ENCODE measurements around the gene SMIM36.

Gene SMIM36

DNA sequence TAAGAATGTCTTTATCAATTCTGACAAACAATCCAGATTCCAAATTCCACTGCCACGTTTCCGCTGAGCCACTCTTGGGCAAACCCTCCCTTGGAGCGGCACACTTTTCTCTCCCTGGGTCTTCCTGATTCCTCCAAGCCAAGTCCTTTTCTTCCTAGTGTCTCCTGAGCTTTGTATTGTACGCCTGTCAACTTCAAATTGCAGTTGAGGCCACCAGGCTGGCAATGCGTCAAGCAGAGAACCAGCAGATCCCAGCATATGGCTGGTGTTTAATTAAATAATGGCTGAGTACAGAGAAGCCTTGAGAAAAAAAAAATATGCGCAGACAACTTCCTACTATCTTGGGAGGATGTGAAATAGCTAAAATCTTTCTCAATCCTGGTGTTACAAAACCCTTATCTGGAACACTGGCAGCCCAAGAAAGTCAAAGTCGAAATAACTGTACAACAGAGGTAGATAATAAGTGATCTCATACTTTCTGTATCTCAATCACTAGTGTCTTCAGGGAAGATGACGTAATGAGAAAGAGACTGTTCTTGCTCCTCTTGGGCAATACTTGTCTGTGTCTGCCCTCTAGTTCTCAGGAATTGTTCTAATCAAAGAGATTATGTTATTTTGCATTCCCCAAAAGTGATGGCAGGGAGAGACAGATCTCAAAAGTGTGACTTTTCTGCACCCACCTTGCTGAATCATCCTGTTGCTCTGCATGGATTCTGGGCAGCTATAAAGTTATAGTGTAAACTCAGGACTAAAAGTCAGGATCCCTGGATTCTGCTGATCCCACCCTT lies 15.0 kb downstream of the SMIM36 start:
- H4K20me1 ChIP-seq (ENCODE audit: insufficient read depth, low read length, poor library complexity, severe bottlenecking) = no peaks in the 10 kb centered on the region
- no peaks in the 10 kb centered on the region for H3F3A ChIP-seq (ENCODE audit: low read depth)
- no peak overlapping the region for H3K9ac ChIP-seq (ENCODE audit: low read depth, low read length, poor library complexity, severe bottlenecking)
- no peaks in the 10 kb centered on the region for H3K9me2 ChIP-seq (replicated peaks; ENCODE audit: low read depth, low read length)
- H3K79me2 ChIP-seq (ENCODE audit: insufficient read depth, low read length) = no peaks in the 10 kb centered on the region
- H3K4me2 ChIP-seq (ENCODE audit: low read depth, low read length, poor library complexity, severe bottlenecking) = no peak overlapping the region
- TF ChIP-seq, protein P1, sequence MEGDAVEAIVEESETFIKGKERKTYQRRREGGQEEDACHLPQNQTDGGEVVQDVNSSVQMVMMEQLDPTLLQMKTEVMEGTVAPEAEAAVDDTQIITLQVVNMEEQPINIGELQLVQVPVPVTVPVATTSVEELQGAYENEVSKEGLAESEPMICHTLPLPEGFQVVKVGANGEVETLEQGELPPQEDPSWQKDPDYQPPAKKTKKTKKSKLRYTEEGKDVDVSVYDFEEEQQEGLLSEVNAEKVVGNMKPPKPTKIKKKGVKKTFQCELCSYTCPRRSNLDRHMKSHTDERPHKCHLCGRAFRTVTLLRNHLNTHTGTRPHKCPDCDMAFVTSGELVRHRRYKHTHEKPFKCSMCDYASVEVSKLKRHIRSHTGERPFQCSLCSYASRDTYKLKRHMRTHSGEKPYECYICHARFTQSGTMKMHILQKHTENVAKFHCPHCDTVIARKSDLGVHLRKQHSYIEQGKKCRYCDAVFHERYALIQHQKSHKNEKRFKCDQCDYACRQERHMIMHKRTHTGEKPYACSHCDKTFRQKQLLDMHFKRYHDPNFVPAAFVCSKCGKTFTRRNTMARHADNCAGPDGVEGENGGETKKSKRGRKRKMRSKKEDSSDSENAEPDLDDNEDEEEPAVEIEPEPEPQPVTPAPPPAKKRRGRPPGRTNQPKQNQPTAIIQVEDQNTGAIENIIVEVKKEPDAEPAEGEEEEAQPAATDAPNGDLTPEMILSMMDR (conservative IDR thresholded peaks at IDR 0.05; ENCODE audit: low read length) = no peak
- no peak for TF ChIP-seq EZH2phosphoT487 (IDR thresholded peaks at IDR 0.05; ENCODE audit: borderline replicate concordance)
- H3K9me3 ChIP-seq (ENCODE audit: insufficient read depth, low read depth, low read length) = no peaks in the 10 kb centered on the region
- no peak overlapping the region for H2AFZ ChIP-seq (ENCODE audit: low read length)
- H3K4me3 ChIP-seq (ENCODE audit: low read length, poor library complexity, severe bottlenecking) = no peak overlapping the region
- H3K36me3 ChIP-seq (ENCODE audit: insufficient read depth, low read length) = no peaks in the 10 kb centered on the region
- no peaks in the 10 kb centered on the region for H3K4me1 ChIP-seq (ENCODE audit: insufficient read depth, low read length, poor library complexity, severe bottlenecking)
- no peaks in the 10 kb centered on the region for H3K27me3 ChIP-seq (ENCODE audit: insufficient read depth, low read length, poor library complexity, severe bottlenecking)

DNA sequence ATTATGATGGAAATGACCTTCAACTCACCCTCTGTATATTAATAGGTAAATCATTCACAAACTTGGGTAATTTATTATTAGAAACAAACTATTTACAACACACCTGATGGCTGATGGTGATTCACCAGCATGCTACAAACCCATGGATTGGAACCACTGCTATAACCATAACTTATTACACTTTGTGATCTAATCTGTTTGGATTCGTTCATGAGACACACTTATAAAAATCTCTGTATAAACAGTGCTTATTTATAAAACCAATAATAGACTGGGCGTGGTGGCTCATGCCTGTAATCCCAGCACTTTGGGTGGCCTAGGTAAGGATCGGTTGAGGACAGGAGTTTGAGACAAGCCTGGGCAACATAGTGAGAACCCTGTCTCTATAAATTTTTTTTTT lies 16.0 kb downstream of the SMIM36 start:
- H3K4me2 ChIP-seq (ENCODE audit: low read depth, low read length, poor library complexity, severe bottlenecking) = no peak overlapping the region
- no peaks in the 10 kb centered on the region for H4K20me1 ChIP-seq (ENCODE audit: insufficient read depth, low read length, poor library complexity, severe bottlenecking)
- TF ChIP-seq, protein P1 (conservative IDR thresholded peaks at IDR 0.05; ENCODE audit: low read length) = no peak
- TF ChIP-seq EZH2phosphoT487 (IDR thresholded peaks at IDR 0.05; ENCODE audit: borderline replicate concordance) = no peak
- H2AFZ ChIP-seq (ENCODE audit: low read length) = no peak overlapping the region
- no peaks in the 10 kb centered on the region for H3K9me3 ChIP-seq (ENCODE audit: insufficient read depth, low read depth, low read length)
- no peak overlapping the region for H3K4me3 ChIP-seq (ENCODE audit: low read length, poor library complexity, severe bottlenecking)
- no peaks in the 10 kb centered on the region for H3K27me3 ChIP-seq (ENCODE audit: insufficient read depth, low read length, poor library complexity, severe bottlenecking)
- H3K4me1 ChIP-seq (ENCODE audit: insufficient read depth, low read length, poor library complexity, severe bottlenecking) = no peaks in the 10 kb centered on the region
- no peaks in the 10 kb centered on the region for H3F3A ChIP-seq (ENCODE audit: low read depth)
- H3K79me2 ChIP-seq (ENCODE audit: insufficient read depth, low read length) = no peaks in the 10 kb centered on the region
- no peaks in the 10 kb centered on the region for H3K9me2 ChIP-seq (replicated peaks; ENCODE audit: low read depth, low read length)
- no peak overlapping the region for H3K9ac ChIP-seq (ENCODE audit: low read depth, low read length, poor library complexity, severe bottlenecking)
- no peaks in the 10 kb centered on the region for H3K36me3 ChIP-seq (ENCODE audit: insufficient read depth, low read length)

DNA sequence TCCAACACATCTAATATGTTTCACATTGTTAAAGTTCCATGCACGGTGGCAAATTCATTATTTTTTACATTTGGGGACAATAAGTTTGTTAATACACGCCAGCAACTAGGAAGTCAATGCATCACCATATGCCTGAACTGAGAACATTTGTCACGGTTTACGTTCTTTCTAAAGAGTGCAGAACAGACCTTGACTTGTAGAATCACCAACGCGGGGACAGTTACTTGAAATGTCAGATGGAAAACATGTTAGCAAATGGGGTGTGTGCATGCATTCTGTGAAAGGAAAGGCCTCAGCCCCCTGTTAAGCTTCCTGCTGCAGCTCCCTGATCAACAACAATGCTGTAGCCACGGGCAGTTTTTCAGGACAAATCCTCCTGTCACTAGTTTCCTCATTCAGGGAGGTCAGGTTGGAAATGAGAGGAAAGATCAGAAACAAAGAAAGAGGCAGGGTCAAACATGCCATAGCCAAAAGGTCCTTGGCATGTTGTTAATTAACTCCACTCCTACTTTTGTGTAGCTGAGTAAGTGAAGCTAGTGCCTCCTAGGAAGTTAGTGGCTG lies 18.4 kb downstream of the SMIM36 start:
- H3K36me3 ChIP-seq (ENCODE audit: insufficient read depth, low read length) = no peaks in the 10 kb centered on the region
- H3K27me3 ChIP-seq (ENCODE audit: insufficient read depth, low read length, poor library complexity, severe bottlenecking) = no peaks in the 10 kb centered on the region
- H3K4me3 ChIP-seq (ENCODE audit: low read length, poor library complexity, severe bottlenecking) = no peak overlapping the region
- no peak overlapping the region for H3K4me2 ChIP-seq (ENCODE audit: low read depth, low read length, poor library complexity, severe bottlenecking)
- no peak overlapping the region for H2AFZ ChIP-seq (ENCODE audit: low read length)
- TF ChIP-seq, protein P1 (conservative IDR thresholded peaks at IDR 0.05; ENCODE audit: low read length) = no peak
- no peak for TF ChIP-seq EZH2phosphoT487 (IDR thresholded peaks at IDR 0.05; ENCODE audit: borderline replicate concordance)
- no peaks in the 10 kb centered on the region for H3K4me1 ChIP-seq (ENCODE audit: insufficient read depth, low read length, poor library complexity, severe bottlenecking)
- no peaks in the 10 kb centered on the region for H3K9me3 ChIP-seq (ENCODE audit: insufficient read depth, low read depth, low read length)
- H4K20me1 ChIP-seq (ENCODE audit: insufficient read depth, low read length, poor library complexity, severe bottlenecking) = no peaks in the 10 kb centered on the region
- no peaks in the 10 kb centered on the region for H3F3A ChIP-seq (ENCODE audit: low read depth)
- H3K79me2 ChIP-seq (ENCODE audit: insufficient read depth, low read length) = no peaks in the 10 kb centered on the region
- H3K9me2 ChIP-seq (replicated peaks; ENCODE audit: low read depth, low read length) = no peaks in the 10 kb centered on the region
- H3K9ac ChIP-seq (ENCODE audit: low read depth, low read length, poor library complexity, severe bottlenecking) = no peak overlapping the region
